GM20000 (cell line): ENCODE measurements around the gene CDC37L1.

Experiments
- DNase-seq: peaks from one replicate; pipeline ENCODE4 v3.0.0; 2012; ENCODE audit warnings: low spot score
- TF ChIP-seq, protein P1 (sequence below): IDR thresholded peaks from 2 replicates; pipeline ENCODE4 v1.5.1; 2012; ENCODE audit warnings: mild to moderate bottlenecking, control low read depth; ENCODE audit errors: extremely low read depth, missing control alignments

CDC37L1 gene

DNA sequence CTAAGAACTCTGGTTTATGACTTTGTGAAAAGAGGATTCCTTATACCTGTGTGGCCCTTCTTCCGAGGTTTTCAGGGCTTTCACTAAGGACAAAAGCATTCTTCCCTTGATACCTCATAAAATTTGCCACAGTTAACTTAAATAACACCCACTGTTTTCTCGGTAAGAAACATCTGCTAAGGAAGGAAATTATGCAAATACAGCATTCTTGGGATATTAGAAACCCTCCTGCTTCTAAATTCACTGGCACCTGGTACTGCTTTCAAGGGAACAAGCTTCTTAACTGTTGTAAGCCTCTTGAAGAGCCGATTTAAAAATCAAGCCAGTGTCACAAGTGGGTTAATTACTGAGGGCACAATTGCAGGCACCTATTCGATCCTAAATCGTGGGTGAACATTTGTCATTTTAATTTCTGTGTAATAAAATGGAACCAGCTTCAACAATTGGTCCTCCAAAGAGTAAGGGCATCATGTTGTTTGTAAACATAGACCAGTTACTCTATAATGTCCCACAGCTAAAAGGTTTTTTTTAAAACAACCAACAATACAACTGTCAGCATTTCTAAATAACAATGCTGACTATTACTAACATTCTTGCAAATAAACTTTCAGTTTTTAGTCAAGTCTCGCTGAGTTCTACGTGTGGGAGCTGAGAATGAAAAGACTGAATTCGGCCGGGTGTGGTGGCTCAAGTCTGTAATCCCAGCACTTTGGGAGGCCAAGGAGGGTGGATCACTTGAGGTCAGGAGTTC is 35.1 kb downstream of the CDC37L1 start:
- TF ChIP-seq, protein P1, sequence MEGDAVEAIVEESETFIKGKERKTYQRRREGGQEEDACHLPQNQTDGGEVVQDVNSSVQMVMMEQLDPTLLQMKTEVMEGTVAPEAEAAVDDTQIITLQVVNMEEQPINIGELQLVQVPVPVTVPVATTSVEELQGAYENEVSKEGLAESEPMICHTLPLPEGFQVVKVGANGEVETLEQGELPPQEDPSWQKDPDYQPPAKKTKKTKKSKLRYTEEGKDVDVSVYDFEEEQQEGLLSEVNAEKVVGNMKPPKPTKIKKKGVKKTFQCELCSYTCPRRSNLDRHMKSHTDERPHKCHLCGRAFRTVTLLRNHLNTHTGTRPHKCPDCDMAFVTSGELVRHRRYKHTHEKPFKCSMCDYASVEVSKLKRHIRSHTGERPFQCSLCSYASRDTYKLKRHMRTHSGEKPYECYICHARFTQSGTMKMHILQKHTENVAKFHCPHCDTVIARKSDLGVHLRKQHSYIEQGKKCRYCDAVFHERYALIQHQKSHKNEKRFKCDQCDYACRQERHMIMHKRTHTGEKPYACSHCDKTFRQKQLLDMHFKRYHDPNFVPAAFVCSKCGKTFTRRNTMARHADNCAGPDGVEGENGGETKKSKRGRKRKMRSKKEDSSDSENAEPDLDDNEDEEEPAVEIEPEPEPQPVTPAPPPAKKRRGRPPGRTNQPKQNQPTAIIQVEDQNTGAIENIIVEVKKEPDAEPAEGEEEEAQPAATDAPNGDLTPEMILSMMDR: no peak
- no peak for DNase-seq

GRCh38 chr9:4716163-4716562 is 36.8 kb downstream of the CDC37L1 start:
- TF ChIP-seq, protein P1: no peak
- no peak for DNase-seq

- no peak for DNase-seq
- TF ChIP-seq, protein P1: no peak
These were observed 38.4 kb downstream of the CDC37L1 start for GRCh38 chr9:4717815-4718214.

DNA sequence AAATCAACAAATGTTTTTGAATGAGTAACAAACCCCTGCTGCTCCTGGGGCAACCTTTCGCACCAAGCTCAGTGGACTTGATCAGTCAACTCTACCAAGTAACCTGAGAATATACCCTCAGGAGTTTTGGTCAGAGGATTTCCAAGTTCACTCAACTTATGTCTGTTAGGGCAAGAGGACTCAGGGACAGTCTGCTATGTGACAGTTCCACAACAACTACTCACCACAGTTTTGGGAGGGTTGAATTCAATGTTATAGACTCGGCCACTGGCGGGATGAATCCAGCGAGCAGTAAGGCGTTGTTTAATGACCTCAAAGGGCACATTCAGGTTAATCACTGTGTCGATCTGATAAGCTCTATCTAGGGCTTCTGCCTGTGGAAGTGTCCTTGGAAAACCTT is 39.5 kb downstream of the CDC37L1 start:
- TF ChIP-seq, protein P1: no peak
- no peak for DNase-seq

DNA sequence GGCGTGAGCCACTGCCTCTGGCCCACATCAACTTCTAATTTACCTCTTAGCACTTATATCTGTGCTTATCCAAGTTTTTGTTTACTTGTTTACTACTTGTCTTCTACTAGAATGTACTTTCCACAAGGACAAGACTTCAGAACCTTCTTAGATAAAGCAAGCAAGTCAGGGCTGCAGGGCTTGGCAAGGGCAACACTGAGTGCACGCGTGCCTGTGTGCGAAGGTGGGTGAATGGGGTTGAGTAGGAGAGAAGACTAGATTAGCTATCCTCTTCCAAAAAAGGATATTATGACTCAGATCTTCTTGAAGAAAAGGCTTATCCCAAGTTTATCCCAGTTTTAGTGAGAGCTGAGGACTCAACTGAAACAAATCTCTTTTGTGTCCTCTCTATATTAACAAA is 42.4 kb downstream of the CDC37L1 start:
- DNase-seq: no peak
- TF ChIP-seq, protein P1: no peak

DNA sequence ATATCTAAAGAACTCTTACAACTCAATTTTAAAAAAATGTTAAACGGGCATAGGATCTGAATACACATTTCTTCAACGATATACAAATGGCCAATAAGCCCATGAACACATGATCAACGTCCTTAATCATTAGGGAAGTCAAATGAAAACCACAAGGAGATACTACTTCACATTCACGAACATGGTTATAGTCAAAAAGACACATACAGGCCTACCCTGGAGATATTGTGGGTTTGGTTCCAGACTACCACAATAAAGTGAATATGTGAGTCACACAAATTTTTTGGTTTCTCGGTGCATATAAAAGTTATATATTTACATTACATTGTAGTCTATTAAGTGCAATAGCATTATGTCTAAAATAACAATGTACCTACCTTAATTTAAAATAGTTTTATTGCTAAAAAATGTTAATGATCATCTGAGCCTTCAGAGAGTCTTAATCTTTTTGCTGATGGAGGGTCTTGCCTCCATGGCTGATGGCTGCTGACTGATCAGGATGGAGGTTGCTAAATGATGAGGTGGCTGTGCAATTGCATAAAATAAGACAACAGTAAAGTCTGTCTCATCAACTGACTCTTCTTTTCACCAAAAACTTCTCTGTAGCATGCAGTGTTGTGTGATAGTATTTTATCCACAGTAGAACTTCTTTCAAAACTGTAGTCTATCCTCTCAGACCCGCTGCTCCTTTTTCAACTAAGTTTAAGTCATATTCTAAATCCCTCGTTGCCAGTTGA is 46.5 kb downstream of the CDC37L1 start:
- DNase-seq: no peak
- TF ChIP-seq, protein P1: no peak

GRCh38 chr9:4727593-4727992 is 48.2 kb downstream of the CDC37L1 start:
- TF ChIP-seq, protein P1: no peak
- DNase-seq: no peak
